GM19240 (cell line): ENCODE measurements around the gene GMPR.

Experiments used
- DNase-seq: peaks from one replicate; pipeline ENCODE4 v3.0.0; 2011; ENCODE audit warnings: low spot score; ENCODE audit not compliant: insufficient read length

The GMPR gene

GRCh38 chr6:16296061-16296670 lies 57.8 kb downstream of the GMPR start:
- no peak for DNase-seq

GRCh38 chr6:16299861-16300260 lies 61.5 kb downstream of the GMPR start:
- no peak for DNase-seq

- peak; percentile 57 for DNase-seq
These were observed 63.1 kb downstream of the GMPR start for GRCh38 chr6:16301511-16301910.

- DNase-seq: no peak
These were observed 64.5 kb downstream of the GMPR start for GRCh38 chr6:16302721-16303552.

GRCh38 chr6:16305246-16305725 lies 66.9 kb downstream of the GMPR start:
- no peak for DNase-seq

- DNase-seq: no peak
These were observed 67.4 kb downstream of the GMPR start for GRCh38 chr6:16305788-16306187.

GRCh38 chr6:16306334-16306733 lies 67.9 kb downstream of the GMPR start:
- DNase-seq: no peak

GRCh38 chr6:16311763-16312162 lies 73.4 kb downstream of the GMPR start:
- no peak for DNase-seq

- DNase-seq: no peak
These were observed 75.3 kb downstream of the GMPR start for GRCh38 chr6:16313732-16314131.

- DNase-seq: no peak
These were observed 75.9 kb downstream of the GMPR start for GRCh38 chr6:16314296-16314695.

GRCh38 chr6:16316741-16317251 lies 78.4 kb downstream of the GMPR start:
- no peak for DNase-seq

GRCh38 chr6:16318538-16318937 lies 80.2 kb downstream of the GMPR start:
- no peak for DNase-seq

GRCh38 chr6:16318953-16319720 lies 80.8 kb downstream of the GMPR start:
- DNase-seq: no peak

GRCh38 chr6:16319813-16320532 lies 81.6 kb downstream of the GMPR start:
- no peak for DNase-seq

- no peak for DNase-seq
These were observed 82.3 kb downstream of the GMPR start for GRCh38 chr6:16320533-16321340.

- no peak for DNase-seq
These were observed 82.9 kb downstream of the GMPR start for GRCh38 chr6:16321341-16321710.

GRCh38 chr6:16321826-16322225 lies 83.4 kb downstream of the GMPR start:
- DNase-seq: no peak

- DNase-seq: peak; percentile 77
These were observed 84.4 kb downstream of the GMPR start for GRCh38 chr6:16322666-16323312.

GRCh38 chr6:16324184-16324583 lies 85.8 kb downstream of the GMPR start:
- no peak for DNase-seq
